Fibroblast of gingiva (primary cell): Measurements from ENCODE around the gene CALML6.

ENCODE experiments used
- DNase-seq: peaks from one replicate; pipeline ENCODE4 v3.0.0-alpha.2; 2011; ENCODE audit warnings: low read depth

Gene CALML6

DNA sequence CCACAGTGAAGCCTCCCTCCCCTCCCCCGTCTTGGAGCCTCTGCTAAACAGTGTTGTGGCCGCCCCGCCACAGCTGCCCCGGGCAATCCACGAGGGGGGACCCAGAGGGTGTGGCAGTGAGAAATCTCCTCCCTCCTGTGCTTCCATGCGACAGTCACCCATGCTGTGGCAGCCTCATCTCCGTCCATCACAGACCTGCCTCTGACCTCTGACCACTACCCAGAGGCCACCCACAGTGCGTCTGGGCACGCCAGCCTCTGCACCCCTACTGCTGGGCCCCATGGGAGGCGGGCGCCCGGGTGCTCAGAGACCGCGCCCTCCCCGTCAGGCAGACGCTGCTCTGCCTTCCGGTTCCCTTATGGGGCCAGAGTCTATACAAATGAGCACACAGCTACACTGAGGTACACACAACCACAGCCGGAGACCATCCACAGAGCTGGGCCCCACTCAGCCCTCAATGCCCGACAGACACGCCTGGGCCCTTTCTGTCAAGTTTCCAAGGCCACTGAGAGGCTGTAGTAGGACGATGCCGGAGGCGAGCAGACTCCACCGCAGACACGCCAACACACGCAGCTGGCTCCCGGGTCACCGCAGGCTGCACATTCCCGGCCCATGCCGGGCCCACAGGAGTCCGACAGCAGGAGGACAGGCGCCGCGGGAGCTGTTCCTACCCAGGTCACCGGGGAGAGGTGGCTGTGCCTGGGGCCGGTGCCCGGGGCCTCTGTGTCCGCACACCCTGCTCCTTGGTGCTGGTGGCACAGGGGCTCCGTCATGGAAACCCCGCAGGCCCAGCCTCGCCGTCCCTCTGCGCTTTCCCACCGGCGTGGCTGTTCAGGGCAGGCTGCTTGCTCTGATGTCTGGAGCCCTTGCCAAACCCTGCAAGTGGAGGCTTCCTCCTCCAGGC lies 27.9 kb downstream of the CALML6 start:
- DNase-seq, result no peak

DNA sequence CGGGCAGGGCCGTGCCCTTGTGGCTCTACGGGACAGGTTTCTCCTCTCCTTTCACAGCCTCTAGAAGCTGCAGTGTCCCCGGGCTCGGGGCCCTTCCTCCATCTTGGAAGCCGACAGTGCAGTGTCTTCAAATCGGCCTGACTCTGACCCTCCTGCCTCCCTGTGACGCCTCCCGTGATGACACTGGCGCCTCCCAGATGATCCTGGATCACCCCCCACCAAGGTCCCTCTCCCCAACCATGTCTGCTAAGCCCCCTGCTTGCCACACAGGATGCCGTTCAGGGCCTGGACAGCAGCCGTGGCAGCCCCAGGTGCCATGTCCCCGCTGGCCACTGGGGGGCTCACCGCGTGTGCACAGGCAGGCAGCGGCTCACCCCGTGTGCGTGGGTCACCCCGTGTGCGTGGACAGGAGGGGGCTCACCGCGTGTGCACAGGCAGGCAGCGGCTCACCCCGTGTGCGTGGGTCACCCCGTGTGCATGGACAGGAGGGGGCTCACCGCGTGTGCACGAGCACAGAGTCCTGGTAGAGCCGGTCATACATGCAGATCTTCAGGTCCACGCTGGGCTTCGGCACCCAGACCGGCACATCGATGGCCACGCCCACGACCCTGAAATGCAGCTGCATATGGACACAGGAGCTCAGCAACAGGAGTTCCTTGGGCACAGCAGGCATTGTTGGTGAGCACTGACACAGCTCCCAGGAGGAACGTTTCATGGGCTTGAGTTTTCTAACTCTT lies 28.9 kb downstream of the CALML6 start:
- DNase-seq, result no peak

DNA sequence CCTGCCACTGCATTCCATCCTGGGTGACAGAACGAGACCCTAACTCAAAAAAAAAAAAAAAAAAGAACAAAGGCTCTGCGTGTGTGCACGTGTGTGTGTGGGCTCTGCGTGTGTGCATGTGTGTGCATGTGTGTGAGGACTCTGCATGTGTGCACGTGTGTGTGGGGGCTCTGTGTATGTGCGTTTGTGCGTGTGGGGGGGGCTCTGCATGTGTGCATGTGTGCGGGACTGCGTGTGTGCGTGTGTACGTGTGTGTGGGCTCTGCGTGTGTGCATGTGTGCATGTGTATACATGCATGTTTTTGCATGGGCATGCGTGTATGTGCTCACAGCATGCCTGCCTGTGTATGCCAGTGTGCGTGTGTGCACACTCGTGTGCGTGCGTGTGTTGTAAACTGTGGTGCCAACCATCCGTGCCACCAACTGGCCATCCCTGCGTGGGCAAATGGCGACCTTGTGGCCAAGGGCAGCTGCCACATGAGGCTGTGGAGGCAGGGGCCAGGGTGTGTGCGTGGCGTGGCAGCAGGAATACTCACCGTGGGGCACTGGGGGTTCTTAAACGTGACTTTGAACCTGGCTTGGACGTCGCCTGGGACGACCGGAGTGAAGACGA lies 30.8 kb downstream of the CALML6 start:
- no peak for DNase-seq

DNA sequence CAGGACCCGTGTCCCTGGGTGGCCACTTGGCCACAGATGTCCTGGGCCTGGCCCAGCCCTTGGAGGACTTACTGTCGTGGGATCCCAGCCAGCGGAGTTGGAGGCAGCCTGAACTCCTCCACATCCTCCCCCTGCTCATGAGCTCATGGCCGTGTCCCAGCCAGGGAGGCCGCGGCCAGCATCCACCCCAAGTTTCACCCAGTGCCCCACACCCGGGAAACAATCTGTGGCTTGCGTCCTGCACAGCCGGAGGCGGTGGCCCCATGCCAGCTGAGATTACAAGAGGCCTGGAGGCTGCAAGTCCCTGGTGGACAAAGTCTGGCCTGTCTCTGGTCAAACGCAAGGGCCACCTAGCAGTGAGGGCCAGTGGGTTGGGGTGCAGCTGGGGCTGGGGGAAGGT lies 31.5 kb downstream of the CALML6 start:
- peak; percentile 18 for DNase-seq

DNA sequence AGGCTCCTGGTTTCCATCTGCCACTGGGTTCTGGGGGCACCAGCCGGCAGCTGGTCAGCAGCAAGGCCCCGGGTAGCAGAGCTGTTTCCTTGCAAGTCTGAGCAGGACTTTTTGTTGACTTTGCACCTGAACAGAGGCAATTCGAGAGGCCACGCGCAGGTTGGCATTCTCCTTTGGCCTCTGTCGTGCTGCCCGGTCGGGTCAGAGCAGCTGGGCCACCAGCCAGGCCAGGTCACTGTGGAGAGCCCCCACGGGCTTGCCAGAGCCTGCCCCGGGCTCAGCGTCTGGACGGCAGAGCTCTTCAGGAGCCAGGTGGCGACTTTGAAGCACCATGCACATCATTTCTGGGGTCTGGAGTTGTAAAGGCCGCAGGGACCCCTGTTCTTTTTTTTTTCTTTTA lies 32.4 kb downstream of the CALML6 start:
- DNase-seq, result no peak

DNA sequence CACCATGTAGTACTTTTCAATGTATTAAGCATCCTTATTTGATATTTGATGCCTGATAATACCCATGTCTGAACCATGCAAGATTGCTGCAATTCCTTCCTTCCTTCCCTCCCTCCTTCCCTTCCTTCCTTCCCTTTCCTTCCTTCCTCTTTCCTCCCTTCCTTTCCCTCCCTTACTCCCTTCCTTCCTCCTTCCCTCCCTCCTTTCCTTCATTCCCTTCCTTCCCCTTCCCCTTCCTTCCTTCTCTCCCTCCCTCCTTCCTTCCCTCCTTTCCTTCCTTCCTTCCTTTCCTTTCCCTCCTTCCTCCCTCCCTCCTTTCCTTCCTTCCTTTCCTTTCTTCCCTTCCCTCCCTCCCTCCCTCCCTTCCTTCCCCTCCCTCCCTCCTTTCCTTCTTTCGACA lies 33.7 kb downstream of the CALML6 start:
- DNase-seq, result no peak

DNA sequence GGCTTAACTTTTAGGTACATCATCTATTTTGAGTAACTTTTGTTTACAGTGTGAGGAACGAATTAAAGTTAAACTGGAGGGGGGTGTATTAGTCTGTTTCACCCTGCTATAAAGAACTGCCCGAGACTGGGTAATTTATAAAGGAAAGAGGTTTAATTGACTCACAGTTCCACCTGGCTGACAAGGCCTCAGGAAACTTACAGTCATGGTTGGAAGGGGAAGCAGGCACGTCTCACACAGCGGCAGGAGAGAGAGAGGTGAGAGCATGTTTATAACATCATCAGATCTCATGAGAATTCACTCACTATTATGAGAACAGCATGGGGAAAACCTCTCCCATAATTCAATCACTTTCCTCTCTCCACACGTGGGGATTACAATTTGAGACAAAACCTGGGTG lies 35.9 kb downstream of the CALML6 start:
- no peak for DNase-seq

DNA sequence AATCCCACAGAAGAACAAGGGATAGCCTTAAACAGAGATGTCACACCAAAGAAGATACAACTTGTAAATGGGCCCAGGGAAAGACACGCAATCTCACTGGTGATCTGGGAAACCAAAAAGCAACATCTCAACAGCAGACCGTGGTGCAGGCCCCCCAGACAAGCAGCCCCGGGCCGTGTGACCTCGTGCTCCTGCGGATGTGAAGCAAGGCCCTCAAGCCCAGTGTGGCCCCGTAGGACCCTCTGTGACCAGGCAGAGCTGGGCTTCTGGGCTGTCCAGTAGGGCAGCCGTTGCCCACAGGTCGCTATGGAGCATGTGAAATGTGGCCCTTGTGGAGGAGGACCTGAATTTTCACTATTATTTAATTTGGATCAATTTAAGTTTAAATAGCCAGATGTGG lies 39.0 kb downstream of the CALML6 start:
- DNase-seq, result no peak

DNA sequence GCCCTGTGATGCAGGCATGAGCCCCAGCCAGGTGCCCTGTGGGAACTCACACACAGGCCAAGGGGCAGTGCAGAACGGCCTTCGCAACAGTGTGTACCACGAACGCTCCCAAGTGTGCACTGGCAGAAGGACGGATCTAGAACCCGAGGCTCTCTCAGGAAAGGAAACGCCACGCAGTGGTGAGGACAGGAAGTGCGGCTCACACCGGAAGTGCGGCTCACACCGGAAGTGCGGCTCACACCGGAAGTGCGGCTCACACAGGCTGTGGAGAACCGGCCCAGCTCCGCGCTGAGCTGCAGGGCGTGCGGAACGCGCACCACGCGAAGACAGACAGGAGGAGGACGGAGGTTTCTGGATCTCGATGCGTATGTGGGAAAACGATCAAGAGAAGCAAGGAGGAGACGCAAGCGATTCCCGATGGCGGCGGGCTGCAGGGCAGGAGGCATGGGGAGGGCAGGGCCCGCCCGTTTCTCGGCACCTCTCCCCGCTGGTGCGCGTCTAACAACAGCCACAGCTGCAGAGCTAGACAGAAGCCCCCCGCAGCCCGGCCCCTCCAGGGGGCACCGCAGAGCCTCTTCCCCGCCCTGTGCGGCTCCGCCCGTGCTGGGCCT lies 39.9 kb downstream of the CALML6 start:
- DNase-seq, result no peak

DNA sequence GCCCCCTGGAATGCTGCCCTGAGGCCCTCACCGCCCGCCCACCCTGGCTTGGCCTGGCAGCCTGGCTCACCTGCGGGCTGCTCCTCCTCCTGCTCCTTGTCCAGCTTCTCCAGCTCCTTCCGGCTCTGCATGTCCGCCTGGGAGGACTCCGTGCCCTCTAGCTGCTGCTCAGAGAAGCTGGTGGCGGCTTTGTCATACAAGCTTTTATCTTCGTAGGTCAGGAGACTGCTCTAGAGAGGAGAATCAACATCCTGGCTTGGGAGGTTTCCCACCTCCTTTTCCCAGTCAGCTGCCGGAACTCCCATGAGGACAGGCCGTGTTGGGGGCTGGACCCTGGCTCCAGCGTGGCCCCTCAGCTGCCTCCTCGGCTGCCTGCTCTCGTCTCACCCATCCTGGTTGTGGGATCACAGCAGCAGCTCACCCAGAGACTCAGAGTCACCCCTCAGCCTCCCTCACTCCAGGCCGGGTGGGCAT lies 40.6 kb downstream of the CALML6 start:
- DNase-seq, result no peak

DNA sequence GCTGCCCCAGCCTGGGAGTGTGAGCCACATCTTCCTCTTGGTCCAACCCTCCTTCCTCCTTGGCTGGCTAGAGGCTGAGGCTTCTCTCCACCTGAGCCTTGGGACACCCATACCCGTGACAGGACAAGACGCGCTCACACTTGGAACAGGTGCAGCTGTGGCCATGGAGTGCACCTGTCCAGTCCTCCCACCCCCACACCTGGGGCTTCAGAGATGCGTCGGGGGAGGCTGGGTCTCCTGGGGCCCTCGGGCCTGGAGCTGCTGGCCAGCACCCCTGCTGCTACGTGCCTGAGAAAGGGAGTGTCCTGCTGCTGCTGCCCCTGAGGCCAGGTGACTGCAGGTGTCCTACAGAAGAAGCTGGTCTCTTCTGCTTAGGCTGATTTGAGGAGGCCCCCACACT lies 41.0 kb downstream of the CALML6 start:
- no peak for DNase-seq

DNA sequence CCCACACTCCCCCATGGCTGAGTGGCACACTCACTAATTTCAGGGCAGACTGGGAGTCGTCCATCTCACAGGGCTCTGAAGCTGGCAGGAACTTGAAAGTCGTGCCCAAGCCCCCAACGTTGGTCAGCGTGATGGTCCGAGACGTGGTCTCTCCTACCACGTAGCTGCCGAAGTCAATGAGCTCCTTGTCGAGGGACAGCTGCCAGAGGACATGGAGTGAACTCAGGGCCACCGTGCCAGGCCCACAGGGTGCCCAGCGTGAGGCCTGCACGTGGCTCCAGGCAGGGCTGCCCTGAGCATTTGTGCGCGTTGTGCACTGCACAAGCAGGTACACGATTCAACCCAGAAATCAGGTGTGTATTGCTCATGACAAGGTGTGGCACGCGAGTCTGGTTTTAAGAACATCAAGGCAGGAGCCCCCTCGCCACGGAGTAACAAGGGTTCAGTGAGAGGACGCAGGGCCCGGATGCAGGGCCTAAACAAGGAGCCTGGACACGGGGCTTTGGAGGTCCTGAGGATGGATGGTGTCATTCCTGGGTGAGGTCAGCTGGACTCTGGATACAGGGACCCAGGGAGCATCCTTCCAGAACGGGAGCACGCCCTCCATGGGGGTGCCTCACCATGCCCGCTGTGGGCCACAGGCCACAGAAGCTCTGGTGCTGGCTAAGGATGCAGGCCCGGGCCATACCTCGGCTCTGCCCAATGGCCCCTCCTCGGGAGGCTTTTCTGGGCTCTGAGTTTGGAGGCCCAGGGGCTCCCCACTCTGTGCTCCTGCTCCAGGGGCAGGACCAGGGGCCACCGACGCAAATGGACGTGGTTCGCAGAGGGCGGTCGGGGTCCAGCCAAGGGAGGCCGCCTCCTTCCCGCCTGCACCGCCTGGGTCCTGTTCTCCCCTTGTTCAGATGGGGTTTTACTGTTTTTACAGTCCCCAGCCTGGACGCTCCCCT lies 41.8 kb downstream of the CALML6 start:
- no peak for DNase-seq

DNA sequence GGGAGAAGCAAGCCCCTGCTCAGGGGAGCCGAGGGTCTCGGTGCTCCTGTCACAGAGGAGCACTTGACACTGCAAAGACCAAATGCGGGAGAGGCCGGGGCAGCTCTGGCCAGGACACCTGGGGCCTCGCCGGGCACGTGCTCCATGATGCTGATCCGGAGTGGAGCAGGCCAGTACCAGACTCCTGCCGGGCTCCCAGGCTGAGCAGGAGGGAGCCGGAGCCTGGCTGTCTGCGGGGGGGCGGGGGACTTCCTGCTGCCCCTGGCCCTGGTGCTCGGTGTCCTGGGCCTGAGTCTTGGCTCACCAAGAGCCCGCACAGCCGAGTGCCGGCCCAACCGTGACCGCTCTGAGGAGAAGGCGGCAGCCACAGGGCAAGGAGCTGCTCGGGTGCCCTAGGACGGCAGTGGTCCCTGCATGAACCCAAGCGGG lies 42.5 kb downstream of the CALML6 start:
- no peak for DNase-seq

DNA sequence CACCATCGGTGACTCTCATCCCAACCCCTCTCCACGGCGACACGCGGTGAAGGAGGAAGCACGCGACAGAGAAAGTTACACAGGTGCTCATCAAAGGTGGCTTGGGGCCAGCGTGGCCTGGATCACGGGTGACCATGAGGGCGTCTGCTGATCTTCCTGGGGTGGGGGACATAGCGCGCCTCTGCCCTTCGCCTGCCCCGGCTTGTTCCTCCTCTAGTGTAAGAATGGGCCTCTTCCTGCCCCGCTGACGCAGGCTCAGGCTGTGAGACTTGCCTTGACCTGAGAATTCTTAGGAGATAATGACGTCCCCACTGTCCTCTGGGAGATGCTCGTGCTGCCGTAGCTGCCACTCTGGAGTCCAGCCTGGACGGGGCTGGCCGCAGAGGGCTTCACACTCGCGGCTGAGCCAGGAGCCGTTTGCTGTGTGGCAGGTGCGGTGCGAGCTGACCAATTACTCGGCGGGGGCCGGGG lies 43.0 kb downstream of the CALML6 start:
- DNase-seq, result no peak

DNA sequence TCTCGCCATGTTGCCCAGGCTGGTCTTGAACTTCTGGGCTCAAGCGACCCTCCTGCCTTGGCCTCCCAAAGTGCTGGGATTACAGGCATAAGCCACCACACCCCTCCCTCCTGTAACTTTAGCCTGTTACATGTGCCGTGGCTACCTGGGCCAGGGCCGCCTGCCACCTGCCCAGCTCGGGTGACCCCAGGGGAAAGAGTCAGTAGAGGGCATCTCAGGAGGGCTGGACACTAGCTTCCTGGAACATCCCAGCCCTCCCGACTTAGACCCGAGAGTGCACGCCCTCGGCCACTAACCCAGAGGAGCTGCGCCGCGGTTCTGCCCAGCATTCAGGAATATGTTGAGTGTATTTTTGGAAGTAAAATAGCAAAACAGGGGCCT lies 44.4 kb downstream of the CALML6 start:
- no peak for DNase-seq

DNA sequence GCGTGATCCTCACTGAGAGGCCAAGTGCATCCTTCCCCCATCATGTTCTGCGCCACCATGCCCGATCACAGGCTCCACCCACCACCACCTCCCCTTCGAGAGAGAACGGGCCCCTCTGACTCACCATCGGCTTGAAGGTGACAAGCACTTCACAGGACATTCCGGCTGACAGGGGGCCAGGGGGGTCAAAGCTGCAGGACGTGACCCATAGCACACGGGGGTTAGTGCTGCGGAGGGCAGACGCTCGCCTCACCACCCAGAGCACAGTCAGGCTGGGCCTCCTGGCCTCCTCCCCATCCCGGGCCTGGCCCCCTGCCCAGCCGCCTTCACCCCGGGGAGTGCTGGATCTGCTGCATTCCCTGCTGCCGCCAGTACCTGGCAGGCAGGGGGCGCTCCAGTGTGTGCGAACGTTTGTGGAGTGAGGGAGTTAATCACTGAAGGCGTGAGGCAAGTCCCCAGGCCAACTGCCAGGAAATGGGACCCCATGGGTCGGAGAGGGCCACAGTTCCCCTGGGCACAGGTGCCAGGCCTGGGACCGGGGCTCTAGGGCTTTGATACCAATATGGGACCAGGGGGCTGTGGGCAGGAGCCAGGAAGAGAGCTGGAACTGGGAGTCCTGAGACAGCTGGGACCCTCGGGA lies 44.9 kb downstream of the CALML6 start:
- peak; percentile 40 for DNase-seq

DNA sequence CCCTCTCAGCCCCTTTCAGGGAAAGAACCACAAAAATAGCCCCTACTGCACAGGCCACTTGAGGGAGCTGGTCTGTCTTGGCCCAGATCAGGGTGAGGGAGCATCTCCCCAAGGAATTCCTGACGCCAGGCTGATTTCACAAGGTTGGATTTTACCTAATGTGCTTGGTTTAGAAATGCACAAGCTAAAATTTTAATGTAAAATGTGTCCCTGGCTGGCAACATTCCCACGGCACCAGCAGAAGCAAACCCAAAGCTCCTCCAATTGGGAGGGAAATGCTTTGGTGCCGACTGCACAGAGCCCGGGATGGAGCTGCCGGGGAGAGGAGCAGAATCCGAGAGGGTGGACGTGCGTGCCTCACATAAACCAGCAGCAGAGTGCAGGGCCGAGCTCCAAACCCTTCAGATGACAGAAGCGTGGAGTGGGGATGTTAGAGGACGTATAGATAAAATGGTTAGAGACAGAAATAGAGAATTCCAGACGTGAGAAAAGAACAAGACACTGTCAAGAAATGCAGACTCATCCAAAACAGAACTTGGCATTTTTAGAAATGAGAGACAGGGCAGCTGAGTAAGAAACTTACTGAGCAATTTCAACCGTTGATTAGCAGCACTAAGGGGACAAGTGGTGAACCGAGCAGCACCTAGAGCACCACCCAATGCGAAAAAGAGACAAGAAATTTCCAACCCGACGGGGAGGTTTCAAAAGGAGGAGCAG lies 45.6 kb downstream of the CALML6 start:
- peak; percentile 55 for DNase-seq

DNA sequence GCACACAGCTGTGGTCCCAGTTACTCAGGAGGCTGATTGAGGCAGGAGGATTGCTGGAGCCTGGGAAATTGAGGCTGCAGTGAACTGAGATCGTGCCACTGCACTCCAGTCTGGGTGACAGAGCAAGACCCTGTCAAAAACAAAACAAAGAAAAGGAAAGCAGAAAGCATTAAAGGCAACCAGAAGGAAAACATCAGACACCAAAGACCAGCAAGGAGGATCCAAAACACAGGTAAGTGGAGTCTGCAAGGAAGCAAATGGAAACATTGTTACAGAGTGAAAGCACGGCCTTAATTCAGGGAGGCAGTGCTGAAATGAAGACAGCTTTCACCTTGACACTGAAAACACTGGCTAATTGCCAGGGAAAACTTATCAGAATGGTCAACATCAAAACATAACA lies 47.7 kb downstream of the CALML6 start:
- DNase-seq, result no peak

DNA sequence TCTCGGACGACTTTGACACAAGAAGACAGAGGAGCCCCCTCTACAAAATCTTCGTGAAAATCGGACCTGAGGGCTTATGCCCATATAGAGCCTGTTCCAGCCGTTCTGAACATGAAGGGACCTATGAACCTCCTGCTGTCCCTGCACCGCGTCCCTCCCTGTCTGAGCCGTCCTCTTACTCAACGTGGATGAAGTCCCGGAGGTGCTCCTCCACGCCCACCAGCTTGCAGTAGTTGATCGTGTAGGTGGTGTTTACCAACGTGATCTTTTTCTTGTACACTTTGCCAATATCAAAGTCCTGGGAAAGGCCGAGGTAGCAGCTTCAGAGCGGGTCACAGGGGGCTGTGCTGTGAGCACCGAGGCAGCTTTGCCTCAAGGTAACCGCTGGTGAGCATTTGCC lies 48.5 kb downstream of the CALML6 start:
- DNase-seq, result no peak

DNA sequence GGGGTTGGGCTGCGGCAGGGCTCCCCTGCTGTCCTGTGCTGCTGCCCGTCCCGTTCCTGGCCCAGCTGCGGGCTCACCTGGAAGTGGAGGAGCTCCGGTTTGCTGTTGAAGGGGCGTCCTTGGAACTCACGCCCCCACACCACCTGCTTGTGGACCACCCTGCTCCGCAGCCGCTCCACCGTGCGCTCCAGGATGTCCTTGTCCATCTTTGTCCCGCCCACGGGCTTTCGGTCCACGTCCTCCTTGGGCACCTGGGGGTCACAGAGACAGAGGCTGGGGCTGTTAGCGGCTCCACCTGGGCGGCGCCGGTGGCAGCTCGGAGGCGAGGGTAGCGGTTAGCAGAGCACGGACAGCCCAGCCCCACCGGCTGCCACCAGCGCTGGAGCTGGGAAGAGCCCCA lies 49.8 kb downstream of the CALML6 start:
- no peak for DNase-seq
